ENCODE data around the gene PIP4K2A.

Gene PIP4K2A

GRCh38 chr10:22624287-22624738, 90.1 kb downstream of the PIP4K2A start:
- WGBS, 2 experiments, result 73 to 84% methylated on average over 3 of the region's 3 CpGs
- no peak overlapping the region for H3K27ac ChIP-seq (ENCODE audit: insufficient read depth, low read depth, low read length, poor library complexity, severe bottlenecking)

GRCh38 chr10:22623633-22624253, 90.6 kb downstream of the PIP4K2A start:
- 88 to 95% methylated on average over 4 of the region's 4 CpGs for WGBS, 2 experiments
- H3K27ac ChIP-seq (ENCODE audit: insufficient read depth, low read depth, low read length, poor library complexity, severe bottlenecking), result no peak overlapping the region
- H3K4me3 ChIP-seq (ENCODE audit: insufficient read depth, low read depth, low read length), result no peak overlapping the region
- no peaks in the 10 kb centered on the region for H3K36me3 ChIP-seq (ENCODE audit: control insufficient read depth, insufficient read depth, low read length)
- peaks cover 14% of the 10 kb centered on the region for H3K4me1 ChIP-seq (ENCODE audit: control insufficient read depth, insufficient read depth, low read length)
- no peaks in the 10 kb centered on the region for H3K9me3 ChIP-seq (ENCODE audit: control insufficient read depth, low read length)
- H3K27me3 ChIP-seq (ENCODE audit: control insufficient read depth, insufficient read depth, low read length, poor library complexity, severe bottlenecking), result no peaks in the 10 kb centered on the region

More at GRCh38 chr10:22624287-22624738, 90.1 kb downstream of the PIP4K2A start:
- no peaks in the 10 kb centered on the region for H3K9me3 ChIP-seq (ENCODE audit: control insufficient read depth, low read length)
- H3K36me3 ChIP-seq (ENCODE audit: control insufficient read depth, insufficient read depth, low read length), result no peaks in the 10 kb centered on the region
- no peak overlapping the region for H3K4me3 ChIP-seq (ENCODE audit: insufficient read depth, low read depth, low read length)
- no peaks in the 10 kb centered on the region for H3K27me3 ChIP-seq (ENCODE audit: control insufficient read depth, insufficient read depth, low read length, poor library complexity, severe bottlenecking)
- H3K4me1 ChIP-seq (ENCODE audit: control insufficient read depth, insufficient read depth, low read length), result peaks cover 13% of the 10 kb centered on the region

GRCh38 chr10:22622242-22622806, 92.1 kb downstream of the PIP4K2A start:
- Histone ChIP-seq H3K4me3 (ENCODE audit: insufficient read depth, low read depth, low read length) (no peak overlapping the region), H3K36me3 (ENCODE audit: control insufficient read depth, insufficient read depth, low read length) (no peaks in the 10 kb centered on the region), H3K9me3 (ENCODE audit: control insufficient read depth, low read length) (no peaks in the 10 kb centered on the region), H3K27me3 (ENCODE audit: control insufficient read depth, insufficient read depth, low read length, poor library complexity, severe bottlenecking) (no peaks in the 10 kb centered on the region), H3K27ac (ENCODE audit: insufficient read depth, low read depth, low read length, poor library complexity, severe bottlenecking) (no peak overlapping the region), H3K4me1 (ENCODE audit: control insufficient read depth, insufficient read depth, low read length) (peaks cover 24% of the 10 kb centered on the region)
- WGBS, 2 experiments, result 93 to 94% methylated on average over 20 of the region's 20 CpGs

GRCh38 chr10:22621726-22622125, 92.7 kb downstream of the PIP4K2A start:
- H3K27ac ChIP-seq (ENCODE audit: insufficient read depth, low read depth, low read length, poor library complexity, severe bottlenecking), result no peak overlapping the region
- no peak overlapping the region for H3K4me3 ChIP-seq (ENCODE audit: insufficient read depth, low read depth, low read length)
- H3K9me3 ChIP-seq (ENCODE audit: control insufficient read depth, low read length), result no peaks in the 10 kb centered on the region
- whole genome bisulfite sequencing, 2 experiments, result 89 to 95% methylated on average over 3 of the region's 3 CpGs
- no peaks in the 10 kb centered on the region for H3K36me3 ChIP-seq (ENCODE audit: control insufficient read depth, insufficient read depth, low read length)
- peaks cover 27% of the 10 kb centered on the region for H3K4me1 ChIP-seq (ENCODE audit: control insufficient read depth, insufficient read depth, low read length)
- H3K27me3 ChIP-seq (ENCODE audit: control insufficient read depth, insufficient read depth, low read length, poor library complexity, severe bottlenecking), result no peaks in the 10 kb centered on the region

DNA sequence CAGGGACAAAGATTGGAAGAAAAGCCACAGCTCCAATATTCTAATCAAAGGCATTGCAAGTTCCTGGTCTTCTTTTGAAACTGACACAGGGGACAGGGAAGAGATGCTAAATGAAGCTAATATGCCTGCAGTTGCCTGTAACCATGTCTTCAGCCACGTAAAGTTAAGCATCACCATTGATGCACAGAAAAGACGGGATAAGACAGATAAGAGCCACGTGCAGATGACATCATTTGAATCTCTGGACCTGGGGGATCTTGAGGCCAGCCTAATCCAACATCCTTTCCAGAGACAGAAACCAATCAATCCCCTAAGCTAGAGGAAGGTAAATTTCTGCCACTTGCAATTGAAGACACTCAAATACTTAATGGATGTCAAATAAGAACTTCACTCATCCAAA, 93.4 kb downstream of the PIP4K2A start:
- Histone ChIP-seq H3K36me3 (ENCODE audit: control insufficient read depth, insufficient read depth, low read length) (no peaks in the 10 kb centered on the region), H3K9me3 (ENCODE audit: control insufficient read depth, low read length) (no peaks in the 10 kb centered on the region), H3K4me1 (ENCODE audit: control insufficient read depth, insufficient read depth, low read length) (peaks cover 21% of the 10 kb centered on the region), H3K27ac (ENCODE audit: insufficient read depth, low read depth, low read length, poor library complexity, severe bottlenecking) (no peak overlapping the region), H3K4me3 (ENCODE audit: insufficient read depth, low read depth, low read length) (no peak overlapping the region), H3K27me3 (ENCODE audit: control insufficient read depth, insufficient read depth, low read length, poor library complexity, severe bottlenecking) (no peaks in the 10 kb centered on the region)
- WGBS, 2 experiments, result 85 to 90% methylated on average over 3 of the region's 3 CpGs

- Histone ChIP-seq H3K4me3 (ENCODE audit: insufficient read depth, low read depth, low read length) (no peak overlapping the region), H3K9me3 (ENCODE audit: control insufficient read depth, low read length) (no peaks in the 10 kb centered on the region), H3K4me1 (ENCODE audit: control insufficient read depth, insufficient read depth, low read length) (peaks cover 18% of the 10 kb centered on the region), H3K27ac (ENCODE audit: insufficient read depth, low read depth, low read length, poor library complexity, severe bottlenecking) (no peak overlapping the region), H3K36me3 (ENCODE audit: control insufficient read depth, insufficient read depth, low read length) (no peaks in the 10 kb centered on the region), H3K27me3 (ENCODE audit: control insufficient read depth, insufficient read depth, low read length, poor library complexity, severe bottlenecking) (no peaks in the 10 kb centered on the region)
- WGBS, 2 experiments, result 86 to 91% methylated on average over 8 of the region's 8 CpGs
Measured at GRCh38 chr10:22620140-22620857, 94.1 kb downstream of the PIP4K2A start.

DNA sequence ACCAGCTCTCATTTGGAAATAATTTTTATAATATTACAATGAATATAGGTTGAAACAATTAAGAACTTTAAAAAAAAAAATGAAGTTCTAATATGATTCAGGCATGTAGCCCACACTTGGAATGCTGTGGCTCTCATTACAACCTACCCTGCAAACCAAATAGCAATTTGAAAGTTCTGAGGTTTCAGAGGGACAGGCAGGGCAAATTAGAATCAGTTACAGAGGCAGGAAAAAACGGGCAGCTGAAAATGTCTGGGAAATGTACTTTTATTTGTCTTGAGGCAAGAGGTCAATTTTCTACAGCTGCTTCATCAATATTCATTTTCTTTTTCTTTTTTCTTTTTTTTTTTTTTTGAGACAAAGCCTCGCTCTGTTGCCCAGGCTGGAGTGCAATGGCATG, 95.3 kb downstream of the PIP4K2A start:
- Histone ChIP-seq H3K27me3 (ENCODE audit: control insufficient read depth, insufficient read depth, low read length, poor library complexity, severe bottlenecking) (no peaks in the 10 kb centered on the region), H3K36me3 (ENCODE audit: control insufficient read depth, insufficient read depth, low read length) (no peaks in the 10 kb centered on the region), H3K4me3 (ENCODE audit: insufficient read depth, low read depth, low read length) (no peak overlapping the region), H3K27ac (ENCODE audit: insufficient read depth, low read depth, low read length, poor library complexity, severe bottlenecking) (no peak overlapping the region), H3K9me3 (ENCODE audit: control insufficient read depth, low read length) (no peaks in the 10 kb centered on the region), H3K4me1 (ENCODE audit: control insufficient read depth, insufficient read depth, low read length) (peaks cover 14% of the 10 kb centered on the region)
- 88 to 96% methylated on average over 2 of the region's 2 CpGs for WGBS, 2 experiments

DNA sequence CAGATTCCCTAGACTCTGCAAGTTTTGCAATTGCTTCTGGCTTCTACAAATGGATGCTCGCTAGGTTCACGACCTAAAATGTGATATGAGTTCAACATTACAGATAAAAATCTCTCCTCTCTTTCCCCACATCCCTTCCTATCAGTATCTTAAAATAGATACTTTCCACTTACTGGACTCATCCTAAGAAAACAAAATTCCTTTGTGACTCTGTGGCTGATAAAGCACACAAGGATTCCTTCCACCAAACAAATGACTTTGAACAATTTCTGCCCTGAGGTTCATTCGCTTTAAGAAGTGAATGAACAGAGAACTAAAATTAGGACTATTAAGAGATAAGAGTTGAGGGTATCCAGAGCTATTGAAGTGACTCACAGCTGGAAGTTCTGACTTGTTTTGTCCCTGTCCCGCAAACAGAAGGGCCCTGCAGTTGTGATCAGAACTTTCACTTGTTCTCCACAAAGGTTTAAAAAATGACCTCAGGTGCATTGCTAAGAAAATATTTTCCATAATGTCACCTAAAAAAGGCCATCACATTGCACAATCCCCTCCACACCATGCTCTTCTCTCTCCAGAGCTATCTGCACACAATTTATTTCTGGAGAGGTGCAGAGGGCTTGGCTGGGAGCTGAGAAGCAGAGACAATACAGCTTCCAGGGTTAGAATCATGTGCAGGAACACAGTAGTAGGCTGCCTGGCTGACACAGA, 96.1 kb downstream of the PIP4K2A start:
- no peaks in the 10 kb centered on the region for H3K36me3 ChIP-seq (ENCODE audit: control insufficient read depth, insufficient read depth, low read length)
- H3K4me1 ChIP-seq (ENCODE audit: control insufficient read depth, insufficient read depth, low read length), result peaks cover 14% of the 10 kb centered on the region
- H3K27ac ChIP-seq (ENCODE audit: insufficient read depth, low read depth, low read length, poor library complexity, severe bottlenecking), result peak overlapping the region; percentile 50
- 70 to 73% methylated on average over 4 of the region's 4 CpGs for WGBS, 2 experiments
- no peaks in the 10 kb centered on the region for H3K27me3 ChIP-seq (ENCODE audit: control insufficient read depth, insufficient read depth, low read length, poor library complexity, severe bottlenecking)
- no peak overlapping the region for H3K4me3 ChIP-seq (ENCODE audit: insufficient read depth, low read depth, low read length)
- no peaks in the 10 kb centered on the region for H3K9me3 ChIP-seq (ENCODE audit: control insufficient read depth, low read length)

- H3K9me3 ChIP-seq (ENCODE audit: control insufficient read depth, low read length), result no peaks in the 10 kb centered on the region
- no peak overlapping the region for H3K27ac ChIP-seq (ENCODE audit: insufficient read depth, low read depth, low read length, poor library complexity, severe bottlenecking)
- H3K4me3 ChIP-seq (ENCODE audit: insufficient read depth, low read depth, low read length), result no peak overlapping the region
- no peaks in the 10 kb centered on the region for H3K27me3 ChIP-seq (ENCODE audit: control insufficient read depth, insufficient read depth, low read length, poor library complexity, severe bottlenecking)
- H3K4me1 ChIP-seq (ENCODE audit: control insufficient read depth, insufficient read depth, low read length), result peaks cover 17% of the 10 kb centered on the region
- WGBS, 2 experiments, result 66 to 79% methylated on average over 3 of the region's 3 CpGs
- no peaks in the 10 kb centered on the region for H3K36me3 ChIP-seq (ENCODE audit: control insufficient read depth, insufficient read depth, low read length)
Measured at GRCh38 chr10:22617516-22617915, 96.9 kb downstream of the PIP4K2A start.

DNA sequence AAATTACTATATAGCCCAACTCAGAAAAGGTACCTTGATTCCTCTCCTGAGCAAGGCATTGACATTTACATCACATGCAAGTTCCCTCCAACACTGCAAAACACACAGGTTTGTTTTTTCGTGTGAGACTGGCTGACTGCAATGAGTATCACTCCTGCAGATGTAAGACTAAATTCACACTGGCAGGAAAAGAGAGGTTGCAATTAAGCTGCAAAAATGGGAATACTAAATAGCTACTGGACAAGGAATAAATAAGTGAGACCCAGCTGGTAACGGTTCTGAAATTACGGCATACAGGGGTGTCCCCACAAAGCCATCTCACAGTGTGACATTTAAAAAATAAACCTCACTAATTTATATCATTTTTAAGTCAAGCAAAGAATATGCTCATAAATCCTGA, 97.3 kb downstream of the PIP4K2A start:
- Histone ChIP-seq H3K9me3 (ENCODE audit: control insufficient read depth, low read length) (no peaks in the 10 kb centered on the region), H3K4me1 (ENCODE audit: control insufficient read depth, insufficient read depth, low read length) (peaks cover 17% of the 10 kb centered on the region), H3K4me3 (ENCODE audit: insufficient read depth, low read depth, low read length) (no peak overlapping the region), H3K27ac (ENCODE audit: insufficient read depth, low read depth, low read length, poor library complexity, severe bottlenecking) (no peak overlapping the region), H3K36me3 (ENCODE audit: control insufficient read depth, insufficient read depth, low read length) (no peaks in the 10 kb centered on the region), H3K27me3 (ENCODE audit: control insufficient read depth, insufficient read depth, low read length, poor library complexity, severe bottlenecking) (no peaks in the 10 kb centered on the region)
- 81 to 90% methylated on average over 3 of the region's 3 CpGs for WGBS, 2 experiments

All from ectodermal cell (in vitro differentiated cells).